Neural cell (in vitro differentiated cells): ENCODE results near the gene PCCA.

Experiments
- EZH2 ChIP-seq: fragments of 200-600, 300-800 bp; shearing (Covaris generic), sonication (generic); IDR thresholded peaks from 2 replicates; pipeline ENCODE4 v1.6.1; 2014; ENCODE audit warnings: antibody characterized with exemption, low read length, borderline replicate concordance, mild to moderate bottlenecking; ENCODE audit not compliant: insufficient read depth, poor library complexity, severe bottlenecking
- MXI1 ChIP-seq: fragments of 450-650 bp; conservative IDR thresholded peaks from 2 replicates; pipeline ENCODE4 v1.6.1; 2014; ENCODE audit warnings: antibody characterized with exemption, mild to moderate bottlenecking; ENCODE audit not compliant: poor library complexity, severe bottlenecking
- POLR2AphosphoS5 ChIP-seq: IDR thresholded peaks from 2 replicates; pipeline ENCODE4 v1.6.1; 2012
- RAD21 ChIP-seq: fragments of 450-650 bp; conservative IDR thresholded peaks from 2 replicates; pipeline ENCODE4 v1.6.1; 2014; ENCODE audit warnings: antibody characterized with exemption, mild to moderate bottlenecking, moderate library complexity
- SMC3 ChIP-seq: fragments of 450-650 bp; conservative IDR thresholded peaks from 2 replicates; pipeline ENCODE4 v1.6.1; 2014; ENCODE audit warnings: antibody characterized with exemption, mild to moderate bottlenecking, moderate library complexity; ENCODE audit not compliant: poor library complexity
- TF ChIP-seq, protein P1 (sequence below): fragments of 450-650 bp; IDR thresholded peaks from 2 replicates; pipeline ENCODE4 v1.5.1; 2014; ENCODE audit warnings: antibody characterized with exemption, mild to moderate bottlenecking, moderate library complexity; ENCODE audit not compliant: poor library complexity, severe bottlenecking

DNA sequence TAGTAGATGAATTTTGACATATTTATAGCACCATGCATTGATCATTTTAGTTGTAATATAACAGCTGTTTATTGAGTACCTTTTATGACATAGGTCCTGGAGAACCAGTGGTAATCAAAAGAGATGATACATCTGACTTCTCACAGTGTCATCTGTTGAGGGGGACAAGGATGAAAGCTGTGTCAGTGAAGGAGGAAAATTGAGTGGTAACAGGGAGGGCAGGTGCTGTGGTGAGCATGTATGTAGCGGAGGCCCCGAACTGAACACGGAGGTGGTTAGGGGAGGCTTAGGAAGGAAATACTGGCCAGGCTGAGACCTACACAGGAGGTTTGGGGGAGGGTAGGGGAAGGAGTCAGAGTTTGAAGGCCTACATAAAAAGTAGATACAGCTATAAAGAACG, 300.0 kb downstream of the PCCA start:
- TF ChIP-seq EZH2, result no peak
- TF ChIP-seq, protein P1, sequence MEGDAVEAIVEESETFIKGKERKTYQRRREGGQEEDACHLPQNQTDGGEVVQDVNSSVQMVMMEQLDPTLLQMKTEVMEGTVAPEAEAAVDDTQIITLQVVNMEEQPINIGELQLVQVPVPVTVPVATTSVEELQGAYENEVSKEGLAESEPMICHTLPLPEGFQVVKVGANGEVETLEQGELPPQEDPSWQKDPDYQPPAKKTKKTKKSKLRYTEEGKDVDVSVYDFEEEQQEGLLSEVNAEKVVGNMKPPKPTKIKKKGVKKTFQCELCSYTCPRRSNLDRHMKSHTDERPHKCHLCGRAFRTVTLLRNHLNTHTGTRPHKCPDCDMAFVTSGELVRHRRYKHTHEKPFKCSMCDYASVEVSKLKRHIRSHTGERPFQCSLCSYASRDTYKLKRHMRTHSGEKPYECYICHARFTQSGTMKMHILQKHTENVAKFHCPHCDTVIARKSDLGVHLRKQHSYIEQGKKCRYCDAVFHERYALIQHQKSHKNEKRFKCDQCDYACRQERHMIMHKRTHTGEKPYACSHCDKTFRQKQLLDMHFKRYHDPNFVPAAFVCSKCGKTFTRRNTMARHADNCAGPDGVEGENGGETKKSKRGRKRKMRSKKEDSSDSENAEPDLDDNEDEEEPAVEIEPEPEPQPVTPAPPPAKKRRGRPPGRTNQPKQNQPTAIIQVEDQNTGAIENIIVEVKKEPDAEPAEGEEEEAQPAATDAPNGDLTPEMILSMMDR, result no peak
- TF ChIP-seq RAD21, result no peak
- TF ChIP-seq POLR2AphosphoS5, result no peak
- TF ChIP-seq SMC3, result no peak
- no peak for TF ChIP-seq MXI1
